Esophagus squamous epithelium (tissue), 5 donors: Measurements from ENCODE around the gene ASB8. TPM values are rescaled to one million over a fixed set of nuclear protein-coding genes. Genes with fewer than 3 reads are reported as not detected.

Experiments
- DNase-seq: peaks from one replicate; lab custom pipeline; 2025; lab: John Stamatoyannopoulos, UW
- H3K27ac ChIP-seq, 4 donors: fragments of 200-600 bp; sonication (generic); one replicate each; pipeline ENCODE4 v1.5.1; 2016 to 2019; ENCODE audit warnings: mild to moderate bottlenecking in 1 of 4
- H3K27me3 ChIP-seq, 4 donors: fragments of 200-600 bp; sonication (generic); 1 replicate in 3 of 4; 2 replicates in 1 of 4; pipeline versions ENCODE4 v1.5.1 to v1.6.0; 2017 to 2021; ENCODE audit warnings: antibody characterized with exemption in 1 of 4
- H3K36me3 ChIP-seq, 3 donors: fragments of 200-600 bp; sonication (generic); one replicate each; pipeline ENCODE4 v1.5.1; 2016 to 2019
- H3K4me1 ChIP-seq, 3 donors: fragments of 200-600 bp; sonication (generic); one replicate each; pipeline ENCODE4 v1.5.1; 2017 to 2019
- H3K4me3 ChIP-seq, 4 donors: fragments of 200-600 bp; sonication (generic); 1 replicate in 3 of 4; 2 replicates in 1 of 4; pipeline ENCODE4 v1.5.1; 2016 to 2019; ENCODE audit warnings: mild to moderate bottlenecking in 2 of 4, moderate library complexity in 1 of 4
- H3K9me3 ChIP-seq, 3 donors: fragments of 200-600 bp; sonication (generic); one replicate each; pipeline ENCODE4 v1.5.1; 2016 to 2019
- POLR2A ChIP-seq, 4 donors: fragments of 450-650 bp; IDR thresholded peaks; one replicate each; pipeline ENCODE4 v1.6.1; 2017; ENCODE audit warnings: antibody characterized with exemption in 4 of 4, mild to moderate bottlenecking in 4 of 4, moderate library complexity in 3 of 4
- WGBS, 2 donors: methylation state at CpG; one replicate each; pipeline ENCODE4 v1.1.5; 2018; 5-methylcytosine and 5-hydroxymethylcytosine counted together
- intact Hi-C: fragments of 100-400 bp; cut with DNase I; formaldehyde crosslinking; loops from one replicate; pipeline ENCODE4 v1.15.0; 2022
- total RNA-seq, 4 donors: library from RNA; depleted of rRNA; stranded (reverse); fragments of >200 nt; gene quantifications; one replicate each; pipeline ENCODE4 v1.1.0, GENCODE V29; 2016
- TF ChIP-seq, protein P1 (sequence below), 6 experiments: fragments of 450-650 bp in 4 of 6; fragments of 200-600 bp in 2 of 6; sonication (generic) in 2 of 6; IDR thresholded peaks; one replicate each; pipeline ENCODE4 v1.5.1; 2016 to 2019; ENCODE audit warnings: antibody characterized with exemption in 6 of 6, mild to moderate bottlenecking in 4 of 6, moderate library complexity in 4 of 6
- donor health status: DM: yes; HTN: yes; CAD: no.

Gene ASB8
- total RNA-seq, 4 donors from 2014 or later: 13.2 to 28.2 (median 24.8) TPM

- intact Hi-C loops: loop anchor here (10.0 kb wide), 1 partner anchor 201 kb away; the partner anchor contains the start of gene TMEM106C
- Histone ChIP-seq H3K36me3 (no peaks in the 10 kb centered on the region), H3K27ac (no peak overlapping the region), H3K9me3 (no peaks in the 10 kb centered on the region), H3K27me3 (peaks cover 0 to 33% (median 1%) of the 10 kb centered on the region in 4 donors), H3K4me3 (no peak overlapping the region), H3K4me1 (no peaks in the 10 kb centered on the region)
- WGBS, 2 donors: 14% methylated on average over 2 of the region's 2 CpGs
- TF ChIP-seq, protein P1, sequence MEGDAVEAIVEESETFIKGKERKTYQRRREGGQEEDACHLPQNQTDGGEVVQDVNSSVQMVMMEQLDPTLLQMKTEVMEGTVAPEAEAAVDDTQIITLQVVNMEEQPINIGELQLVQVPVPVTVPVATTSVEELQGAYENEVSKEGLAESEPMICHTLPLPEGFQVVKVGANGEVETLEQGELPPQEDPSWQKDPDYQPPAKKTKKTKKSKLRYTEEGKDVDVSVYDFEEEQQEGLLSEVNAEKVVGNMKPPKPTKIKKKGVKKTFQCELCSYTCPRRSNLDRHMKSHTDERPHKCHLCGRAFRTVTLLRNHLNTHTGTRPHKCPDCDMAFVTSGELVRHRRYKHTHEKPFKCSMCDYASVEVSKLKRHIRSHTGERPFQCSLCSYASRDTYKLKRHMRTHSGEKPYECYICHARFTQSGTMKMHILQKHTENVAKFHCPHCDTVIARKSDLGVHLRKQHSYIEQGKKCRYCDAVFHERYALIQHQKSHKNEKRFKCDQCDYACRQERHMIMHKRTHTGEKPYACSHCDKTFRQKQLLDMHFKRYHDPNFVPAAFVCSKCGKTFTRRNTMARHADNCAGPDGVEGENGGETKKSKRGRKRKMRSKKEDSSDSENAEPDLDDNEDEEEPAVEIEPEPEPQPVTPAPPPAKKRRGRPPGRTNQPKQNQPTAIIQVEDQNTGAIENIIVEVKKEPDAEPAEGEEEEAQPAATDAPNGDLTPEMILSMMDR (IDR thresholded peaks at IDR 0.05): peak; percentile 32 to 88 (median 82)
- no peak for TF ChIP-seq POLR2A (IDR thresholded peaks at IDR 0.05)
- no peak for DNase-seq
These were observed 8.0 kb upstream of the ASB8 start for GRCh38 chr12:48165089-48165981.

- intact Hi-C loops: loop anchor here (10.0 kb wide), 1 partner anchor 200 kb away; the partner anchor contains the start of gene TMEM106C
- no peak for DNase-seq
- Histone ChIP-seq H3K4me1 (no peaks in the 10 kb centered on the region), H3K36me3 (no peaks in the 10 kb centered on the region), H3K27ac (no peak overlapping the region), H3K9me3 (no peaks in the 10 kb centered on the region), H3K27me3 (peaks cover 0 to 33% (median 1%) of the 10 kb centered on the region in 4 donors), H3K4me3 (no peak overlapping the region)
- no peak for TF ChIP-seq POLR2A (IDR thresholded peaks at IDR 0.05)
- TF ChIP-seq, protein P1 (IDR thresholded peaks at IDR 0.05): no peak
- 71 to 74% methylated on average over 2 of the region's 2 CpGs for WGBS, 2 donors
These were observed 7.1 kb upstream of the ASB8 start for GRCh38 chr12:48164451-48164850.

- Histone ChIP-seq H3K27ac (no peak overlapping the region), H3K4me3 (no peak overlapping the region), H3K36me3 (no peaks in the 10 kb centered on the region), H3K9me3 (no peaks in the 10 kb centered on the region), H3K4me1 (peaks cover 0 to under 1% (median 0%) of the 10 kb centered on the region in 3 donors), H3K27me3 (peaks cover 0 to 28% (median 1%) of the 10 kb centered on the region in 4 donors)
- TF ChIP-seq, protein P1 (IDR thresholded peaks at IDR 0.05): no peak
- TF ChIP-seq POLR2A (IDR thresholded peaks at IDR 0.05): no peak
- no peak for DNase-seq
- 59 to 64% methylated on average over 5 of the region's 5 CpGs for WGBS, 2 donors
- intact Hi-C loops: loop anchor here (10.0 kb wide), 1 partner anchor 198 kb away; the partner anchor contains the start of gene TMEM106C
These were observed 5.9 kb upstream of the ASB8 start for GRCh38 chr12:48163150-48163747.

GRCh38 chr12:48160807-48161206 is 3.5 kb upstream of the ASB8 start:
- Histone ChIP-seq H3K27ac (no peak overlapping the region), H3K4me1 (peaks cover 3 to 18% (median 9%) of the 10 kb centered on the region in 3 donors), H3K9me3 (no peaks in the 10 kb centered on the region), H3K36me3 (no peaks in the 10 kb centered on the region), H3K27me3 (peaks cover 0 to 15% (median 1%) of the 10 kb centered on the region in 4 donors), H3K4me3 (no peak overlapping the region)
- DNase-seq: no peak
- WGBS, 2 donors: 35% methylated on average over 2 of the region's 2 CpGs; no CpG with 5 or more reads in 1 of the 2 donors
- no peak for TF ChIP-seq POLR2A (IDR thresholded peaks at IDR 0.05)
- TF ChIP-seq, protein P1 (IDR thresholded peaks at IDR 0.05): no peak
- intact Hi-C loops: loop anchor here (10.0 kb wide), 1 partner anchor 196 kb away; the partner anchor contains the start of gene TMEM106C
